NCI-H2227 treated with DMSO at 0.1 percent for 48 hours (cell line): ENCODE data around the gene EFHC1.

Experiments
- DNase-seq: peaks from one replicate; lab custom pipeline; 2025; lab: John Stamatoyannopoulos, UW

The EFHC1 gene

GRCh38 chr6:52503323-52503747 lies 83.2 kb downstream of the EFHC1 start:
- DNase-seq, result no peak

GRCh38 chr6:52503851-52504781 lies 84.0 kb downstream of the EFHC1 start:
- DNase-seq, result no peak

- no peak for DNase-seq
Measured at GRCh38 chr6:52504782-52505136, 84.6 kb downstream of the EFHC1 start.

GRCh38 chr6:52505726-52506409 lies 85.7 kb downstream of the EFHC1 start:
- no peak for DNase-seq

GRCh38 chr6:52506476-52506875 lies 86.3 kb downstream of the EFHC1 start:
- no peak for DNase-seq

- DNase-seq, result no peak
Measured at GRCh38 chr6:52507557-52508260, 87.6 kb downstream of the EFHC1 start.

GRCh38 chr6:52508261-52508739 lies 88.2 kb downstream of the EFHC1 start:
- no peak for DNase-seq

GRCh38 chr6:52509281-52510212 lies 89.4 kb downstream of the EFHC1 start:
- DNase-seq, result no peak

- DNase-seq, result no peak
Measured at GRCh38 chr6:52510213-52510562, 90.0 kb downstream of the EFHC1 start.

- DNase-seq, result no peak
Measured at GRCh38 chr6:52511163-52511562, 91.0 kb downstream of the EFHC1 start.

GRCh38 chr6:52511572-52512151 lies 91.5 kb downstream of the EFHC1 start:
- no peak for DNase-seq

- no peak for DNase-seq
Measured at GRCh38 chr6:52512199-52512598, 92.1 kb downstream of the EFHC1 start.

GRCh38 chr6:52513464-52513863 lies 93.3 kb downstream of the EFHC1 start:
- DNase-seq, result no peak

GRCh38 chr6:52513896-52514295 lies 93.8 kb downstream of the EFHC1 start:
- DNase-seq, result no peak

- DNase-seq, result no peak
Measured at GRCh38 chr6:52514514-52514913, 94.4 kb downstream of the EFHC1 start.

- DNase-seq, result no peak
Measured at GRCh38 chr6:52515219-52515960, 95.2 kb downstream of the EFHC1 start.

GRCh38 chr6:52516269-52516668 lies 96.1 kb downstream of the EFHC1 start:
- DNase-seq, result no peak

- DNase-seq, result no peak
Measured at GRCh38 chr6:52516943-52517342, 96.8 kb downstream of the EFHC1 start.

- DNase-seq, result peak; percentile 25
Measured at GRCh38 chr6:52517502-52518278, 97.5 kb downstream of the EFHC1 start.
